NCI-H1694 (cell line): ENCODE results near the gene TSPAN10.
"Not testable (repeated sequence)": the region's sequence is repeated elsewhere in the genome, so short reads cannot be mapped to it uniquely, and the experiment has no call there.

ENCODE experiments used
- DNase-seq: peaks from one replicate; lab custom pipeline; 2025; lab: John Stamatoyannopoulos, UW

TSPAN10 gene

DNA sequence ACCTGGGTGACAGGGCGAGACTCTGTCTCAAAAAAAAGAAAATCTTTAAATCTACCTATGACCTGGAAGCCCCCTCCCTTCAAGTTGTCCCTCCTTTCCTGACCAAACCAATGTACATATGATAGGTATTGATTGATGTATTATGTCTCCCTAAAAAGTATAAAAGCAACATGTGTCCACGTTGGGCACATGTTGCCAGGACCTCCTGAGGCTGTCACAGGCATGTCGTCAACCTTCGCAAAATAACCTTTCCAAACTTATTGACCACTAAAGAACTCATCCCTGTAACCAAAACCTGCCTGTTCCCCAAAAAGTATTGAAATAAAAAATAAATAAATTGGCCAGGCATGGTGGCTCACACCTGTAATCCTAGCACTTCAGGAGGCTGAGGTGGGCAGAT, 25.0 kb downstream of the TSPAN10 start:
- DNase-seq, result no peak

DNA sequence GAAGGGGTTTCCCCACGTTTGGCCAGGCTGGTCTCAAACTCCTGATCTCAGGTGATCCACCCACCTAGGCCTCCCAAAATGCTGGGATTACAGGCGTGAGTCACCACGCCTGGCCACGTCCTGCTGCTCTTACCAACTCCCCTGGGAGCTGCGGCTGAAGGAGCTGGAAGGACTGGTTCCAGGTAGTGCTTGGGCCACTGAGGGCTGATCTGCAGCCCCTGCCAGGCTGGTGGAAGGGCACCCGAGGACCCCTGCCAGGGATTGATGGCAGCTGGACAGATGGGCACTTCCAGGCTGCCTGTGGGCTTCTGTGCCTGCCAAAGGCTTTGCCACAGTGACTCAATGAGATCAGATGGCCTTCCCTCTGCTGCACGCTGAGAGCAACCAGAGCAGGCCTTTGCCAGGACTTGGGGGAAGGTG, 27.1 kb downstream of the TSPAN10 start:
- DNase-seq, result no peak

DNA sequence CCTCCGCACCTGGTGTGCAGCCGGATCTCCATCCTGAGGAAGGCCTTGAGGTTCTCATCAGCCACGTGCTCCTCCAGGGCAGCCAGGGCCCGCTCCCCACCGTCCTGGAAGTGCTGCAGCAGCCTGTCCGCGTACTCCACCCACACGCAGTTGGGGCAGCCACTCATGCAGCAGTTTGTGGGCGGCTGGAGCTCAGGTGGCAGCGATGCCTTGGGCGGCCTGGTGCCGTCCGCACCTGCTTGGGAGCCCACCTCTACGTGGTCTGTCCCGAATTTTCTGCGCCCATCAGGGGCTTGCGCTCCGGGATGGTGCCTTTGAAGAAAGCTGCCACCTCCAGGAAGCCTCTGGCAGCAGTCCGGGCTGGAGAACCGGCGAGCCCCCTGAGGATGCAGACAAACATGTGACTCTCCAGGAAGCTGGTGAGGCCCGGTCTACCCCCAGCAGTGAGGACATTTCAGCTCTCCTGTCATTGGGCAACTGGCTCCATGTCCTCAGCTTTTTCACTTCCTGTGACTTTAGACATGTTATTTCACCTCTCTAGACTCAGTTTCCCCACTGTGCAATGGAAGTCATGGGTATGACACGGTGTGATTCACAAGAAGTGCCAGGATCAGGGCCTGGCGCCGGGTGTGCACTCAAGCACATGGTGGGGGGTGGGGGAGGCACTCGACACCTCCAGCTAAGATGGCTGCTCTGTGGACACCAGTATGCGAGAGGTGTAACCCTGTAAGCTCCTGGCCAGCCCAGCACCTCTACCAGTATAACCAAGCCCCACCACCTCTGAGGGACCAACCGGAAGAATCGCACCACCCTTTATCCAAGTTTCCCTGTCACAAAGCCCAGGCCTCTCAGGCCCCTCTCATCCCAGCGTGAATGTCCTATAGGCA, 28.5 kb downstream of the TSPAN10 start:
- DNase-seq, result no peak

DNA sequence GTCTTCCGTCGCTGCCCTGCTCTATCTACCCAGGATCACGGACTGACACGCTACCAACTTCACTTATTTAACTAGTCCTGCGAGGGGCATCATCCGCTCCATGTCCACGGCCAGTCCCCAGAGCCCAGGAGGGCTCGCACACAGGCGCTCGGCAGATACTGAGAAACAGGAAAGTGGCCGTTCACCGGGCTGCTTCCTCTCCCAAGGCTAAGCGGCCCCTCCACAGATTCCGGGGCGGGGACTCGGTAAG, 29.0 kb downstream of the TSPAN10 start:
- no peak for DNase-seq

DNA sequence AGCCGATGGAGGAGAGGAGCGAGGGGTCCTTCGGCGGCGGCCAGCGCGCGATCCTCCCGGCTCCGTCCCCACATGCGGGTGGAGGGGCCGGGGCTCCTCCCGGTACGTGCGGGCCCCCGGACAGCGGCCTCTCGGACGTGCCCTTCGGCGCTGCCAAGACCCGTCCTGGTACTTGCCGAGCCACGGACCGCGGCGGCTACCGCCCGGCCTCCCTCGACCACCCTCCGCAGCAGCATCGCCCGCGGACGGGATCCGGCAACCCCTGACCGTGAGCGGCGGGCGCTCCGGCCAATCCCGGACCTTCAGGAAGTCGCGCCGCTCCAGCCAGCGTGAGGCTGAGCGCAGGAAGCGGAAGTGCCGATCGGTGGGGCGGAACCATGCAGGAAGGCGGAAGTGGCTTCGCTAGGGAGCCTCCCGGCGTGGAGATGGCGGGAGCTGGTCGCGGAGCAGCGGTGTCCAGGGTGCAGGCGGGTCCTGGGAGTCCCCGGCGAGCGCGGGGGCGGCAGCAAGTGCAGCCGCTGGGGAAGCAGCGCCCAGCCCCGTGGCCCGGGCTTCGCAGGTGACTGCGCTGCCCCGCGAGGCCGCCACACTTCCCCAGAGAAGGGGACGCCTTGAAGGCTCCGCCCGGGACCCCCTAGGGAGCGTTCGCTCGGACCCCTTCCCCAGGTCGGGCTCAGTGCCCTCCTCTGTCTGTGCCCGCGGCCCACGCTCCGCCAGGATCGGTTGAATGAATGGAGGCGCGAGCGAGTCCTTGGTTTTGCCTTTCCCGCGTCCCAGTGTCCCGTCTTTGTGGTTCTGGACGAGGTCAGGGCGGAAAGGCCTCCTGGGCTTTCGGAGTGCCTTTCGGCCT, 29.6 kb downstream of the TSPAN10 start, which contains the start of the genes CCDC137 and OXLD1:
Gene CCDC137, plus strand, starts transcription at position 396 of the 850 bp plus-strand sequence. Its CDS starts 30 bp downstream, at position 426.
Gene OXLD1, minus strand, starts transcription at position 264 of the 850 bp plus-strand sequence. Its CDS starts 28 bp downstream, at position 236.
- peak; percentile 82 for DNase-seq

DNA sequence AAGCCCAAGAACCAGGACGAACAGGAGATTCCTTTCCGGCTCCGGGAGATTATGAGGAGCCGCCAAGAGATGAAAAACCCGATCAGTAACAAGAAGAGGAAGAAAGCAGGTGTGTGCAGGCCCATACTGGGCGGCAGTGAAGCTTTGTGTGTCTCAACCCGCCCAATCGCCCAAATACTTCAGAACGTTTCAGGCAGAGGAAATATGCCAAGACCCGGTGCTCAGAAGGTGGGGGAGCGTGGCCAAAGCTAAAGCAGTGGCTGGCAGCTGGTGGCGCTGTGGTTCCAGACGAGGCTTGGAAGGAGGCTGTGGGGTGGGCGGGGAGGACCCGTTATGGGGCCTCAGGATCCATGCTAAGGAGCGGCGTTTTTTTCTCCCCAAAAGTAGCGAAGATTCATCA, 30.8 kb downstream of the TSPAN10 start:
- DNase-seq, result no peak

DNA sequence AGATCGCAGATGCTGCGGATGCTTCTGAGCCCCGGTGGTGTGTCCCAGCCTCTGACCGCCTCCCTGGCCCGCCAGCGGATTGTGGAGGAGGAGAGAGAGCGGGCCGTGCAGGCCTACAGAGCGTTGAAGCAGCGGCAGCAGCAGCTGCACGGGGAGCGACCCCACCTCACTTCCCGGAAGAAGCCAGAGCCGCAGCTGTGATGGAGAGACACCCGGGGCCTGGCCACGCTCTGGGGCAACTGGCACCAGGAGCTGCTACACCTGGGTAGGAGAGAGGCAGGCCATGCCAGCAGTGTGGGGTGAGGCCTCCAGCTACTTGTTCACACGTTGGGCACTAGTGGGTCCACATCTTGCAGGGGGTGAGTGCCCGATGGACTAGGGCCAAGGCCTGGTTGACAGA, 35.5 kb downstream of the TSPAN10 start:
- DNase-seq, result no peak

DNA sequence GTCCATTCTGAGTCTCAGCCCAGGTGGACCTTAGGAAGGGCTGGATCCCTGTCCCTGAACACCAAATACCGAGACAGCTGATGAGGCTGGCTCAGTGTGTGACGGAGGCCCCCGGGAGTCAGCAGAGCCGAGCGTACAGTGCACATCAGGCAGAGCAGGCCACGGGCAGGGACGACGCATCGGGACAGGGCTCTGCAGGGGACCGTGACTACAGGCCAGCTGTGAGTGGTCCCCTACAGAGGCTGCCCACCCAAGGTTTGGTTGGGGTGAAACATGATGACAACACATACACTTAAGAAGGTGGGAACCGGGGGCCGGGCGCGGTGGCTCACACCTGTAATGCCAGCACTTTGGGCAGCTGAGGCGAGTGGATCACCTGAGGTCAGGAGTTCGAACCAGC, 36.0 kb downstream of the TSPAN10 start:
- DNase-seq, result no peak

DNA sequence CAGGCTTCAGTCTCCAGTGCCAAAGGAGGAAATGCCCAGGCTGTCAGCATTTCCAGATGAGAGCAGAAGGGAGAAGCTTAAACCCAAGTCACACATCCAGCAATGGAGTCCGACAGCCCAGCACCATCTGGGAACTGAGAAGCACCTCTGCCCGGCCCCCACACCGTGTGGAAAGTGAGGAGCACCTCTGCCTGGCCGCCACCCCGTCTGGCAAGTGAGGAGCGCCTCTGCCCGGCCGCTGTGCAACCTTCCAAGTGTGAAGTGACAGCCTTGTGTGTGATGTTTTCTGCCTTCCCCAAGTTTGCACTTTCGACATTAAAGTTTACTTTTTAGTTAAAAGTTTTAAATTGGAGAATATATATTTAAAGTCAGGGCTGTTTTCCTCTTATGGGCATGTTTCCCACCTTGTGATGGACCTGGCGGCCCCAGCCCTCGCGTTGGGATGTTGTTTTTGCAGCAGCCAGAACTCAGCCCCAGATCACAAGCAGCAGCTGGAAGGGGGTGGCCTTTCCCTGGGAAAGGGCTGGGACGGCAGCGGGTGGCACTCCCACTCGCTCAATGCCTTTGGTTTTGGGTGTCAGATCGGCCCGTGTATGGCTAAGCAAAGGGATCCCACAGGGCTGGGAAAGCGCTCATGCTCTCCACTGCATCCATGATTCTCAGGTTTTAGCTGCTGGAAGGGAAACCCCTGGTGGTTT, 36.7 kb downstream of the TSPAN10 start:
- no peak for DNase-seq

DNA sequence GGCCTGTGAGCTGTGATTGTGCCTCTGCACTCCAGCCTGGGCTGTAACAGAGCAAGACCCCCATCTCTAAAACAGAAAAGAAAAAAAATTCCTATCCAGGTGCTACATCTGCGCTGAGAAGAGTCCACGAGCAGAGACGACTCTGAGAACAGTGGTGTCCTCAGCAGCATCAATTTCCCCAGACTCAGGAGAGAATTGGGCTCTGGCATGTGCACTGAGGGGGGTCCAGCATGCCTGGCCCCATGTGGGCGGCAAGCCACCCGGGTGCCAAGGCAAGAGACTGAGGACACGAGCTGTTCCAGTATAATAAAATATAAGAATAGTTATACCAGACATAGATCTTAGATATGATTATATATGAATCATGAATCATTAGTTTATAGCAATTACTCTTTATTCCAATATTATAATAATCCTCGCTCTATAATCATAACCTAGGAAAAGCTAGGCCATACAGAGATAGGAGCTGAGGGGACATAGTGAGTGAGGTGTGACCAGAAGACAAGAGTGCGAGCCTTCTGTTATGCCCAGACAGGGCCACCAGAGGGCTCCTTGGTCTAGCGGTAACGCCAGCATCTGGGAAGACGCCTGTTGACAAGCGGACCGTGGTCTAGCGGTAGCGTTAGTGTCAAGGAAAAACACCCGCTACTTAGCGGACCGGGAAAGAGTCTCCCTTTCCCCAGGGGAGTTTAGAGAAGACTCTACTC, 38.7 kb downstream of the TSPAN10 start:
- not testable (repeated sequence) for DNase-seq

DNA sequence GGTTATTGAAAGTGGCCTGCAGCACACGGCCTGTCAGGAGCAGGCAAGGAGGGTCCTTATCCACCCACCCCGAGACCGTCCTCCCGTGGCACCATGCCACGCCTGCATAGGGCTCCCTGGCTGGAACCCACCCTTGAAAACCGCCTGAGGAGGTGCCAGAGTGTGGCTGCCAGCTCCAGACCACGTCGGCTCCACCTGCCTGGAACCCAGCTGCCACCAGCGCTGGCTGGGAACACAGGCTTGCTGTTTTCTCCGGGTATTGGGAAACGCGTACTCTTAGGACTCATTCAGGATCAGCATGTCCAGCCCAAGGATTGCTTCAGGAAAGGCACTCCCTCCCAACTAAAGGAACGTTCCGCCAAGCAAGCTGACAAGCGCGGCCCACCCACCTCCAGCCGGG, 39.9 kb downstream of the TSPAN10 start:
- DNase-seq, result no peak

DNA sequence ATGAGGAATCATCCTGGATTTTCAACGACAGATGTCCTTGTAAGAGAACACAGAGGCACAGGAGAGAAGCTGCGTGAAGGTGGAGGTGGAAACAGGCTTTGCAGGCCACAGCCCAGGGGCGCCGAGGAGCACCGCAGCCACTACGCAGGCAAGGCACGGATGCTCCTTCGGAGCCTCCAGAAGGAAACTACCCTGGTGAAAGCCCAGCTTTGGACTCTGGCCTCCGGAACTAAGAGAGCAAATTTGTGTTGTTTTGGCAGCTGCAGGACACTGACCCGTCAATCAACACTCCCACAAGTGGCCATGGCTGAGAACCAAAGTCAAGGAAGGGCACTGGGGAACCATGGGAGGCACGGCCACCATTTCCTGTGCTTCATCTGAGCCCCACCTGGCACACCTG, 43.2 kb downstream of the TSPAN10 start:
- DNase-seq, result no peak

DNA sequence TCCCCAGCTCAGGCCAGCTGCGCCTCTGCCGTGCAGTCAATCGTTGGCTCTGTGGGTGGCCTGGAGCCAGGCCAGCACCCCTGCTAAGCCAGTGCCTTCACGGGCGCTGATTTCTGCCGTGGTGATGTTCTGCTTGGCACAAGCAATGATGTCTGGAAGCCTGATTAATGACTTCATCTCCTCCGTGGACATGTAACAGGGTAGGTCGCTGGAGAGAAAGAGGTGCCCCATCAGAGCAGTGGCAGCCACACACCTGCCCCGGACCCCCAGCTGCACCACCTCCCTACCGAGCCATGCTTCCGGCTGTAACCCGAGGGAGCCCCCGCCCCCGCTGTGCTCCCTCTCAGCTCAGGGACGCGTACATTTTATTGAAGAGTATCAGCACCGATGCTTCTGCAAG, 44.7 kb downstream of the TSPAN10 start:
- no peak for DNase-seq

DNA sequence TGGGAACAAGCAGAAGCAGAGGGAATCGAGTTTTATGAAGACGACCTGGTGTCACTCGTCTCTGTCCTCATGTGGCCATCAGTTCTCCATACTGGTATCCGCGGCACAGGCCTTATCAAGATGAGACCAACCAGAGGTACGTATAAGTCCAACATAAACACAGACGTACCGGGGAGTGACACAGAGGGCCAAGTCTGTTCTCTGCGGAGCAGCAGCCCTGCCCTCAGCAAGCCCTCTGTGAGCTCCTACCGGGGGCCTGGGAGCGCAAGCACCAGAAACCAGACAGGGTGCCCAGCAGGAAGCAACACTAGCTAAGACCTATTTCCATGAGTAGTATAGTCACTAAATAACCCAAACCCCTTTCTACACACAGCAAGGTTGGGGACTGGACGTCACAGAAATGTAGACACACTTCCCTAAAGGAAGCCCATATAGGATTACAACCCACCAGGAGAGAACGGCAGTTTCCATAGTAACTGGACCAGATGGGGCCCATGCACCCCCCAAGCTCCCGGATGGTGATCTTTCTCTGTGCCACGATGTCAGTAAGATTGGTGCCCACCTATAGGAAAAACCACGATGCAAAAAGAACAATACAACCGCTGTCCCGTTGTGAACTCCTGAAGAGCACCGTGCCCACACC, 45.7 kb downstream of the TSPAN10 start:
- no peak for DNase-seq

DNA sequence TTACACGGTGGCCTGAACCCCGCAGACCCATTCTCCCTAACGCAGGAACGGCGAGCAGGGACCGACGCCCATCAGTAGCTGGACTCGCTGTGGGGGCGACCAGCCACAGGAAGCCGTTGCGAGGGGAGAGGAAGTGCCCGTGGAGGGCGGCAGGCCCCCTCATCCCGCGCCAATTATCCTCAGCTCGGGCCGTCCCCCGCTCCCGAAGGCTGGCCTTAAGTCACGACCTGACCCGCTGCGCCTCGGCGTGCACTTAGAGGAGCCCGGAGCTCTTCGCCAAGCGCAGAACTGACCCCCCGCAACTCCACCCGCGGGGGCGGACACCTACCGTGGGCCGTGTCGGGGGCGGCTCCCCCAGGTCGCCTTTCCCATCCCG, 46.2 kb downstream of the TSPAN10 start:
- no peak for DNase-seq

DNA sequence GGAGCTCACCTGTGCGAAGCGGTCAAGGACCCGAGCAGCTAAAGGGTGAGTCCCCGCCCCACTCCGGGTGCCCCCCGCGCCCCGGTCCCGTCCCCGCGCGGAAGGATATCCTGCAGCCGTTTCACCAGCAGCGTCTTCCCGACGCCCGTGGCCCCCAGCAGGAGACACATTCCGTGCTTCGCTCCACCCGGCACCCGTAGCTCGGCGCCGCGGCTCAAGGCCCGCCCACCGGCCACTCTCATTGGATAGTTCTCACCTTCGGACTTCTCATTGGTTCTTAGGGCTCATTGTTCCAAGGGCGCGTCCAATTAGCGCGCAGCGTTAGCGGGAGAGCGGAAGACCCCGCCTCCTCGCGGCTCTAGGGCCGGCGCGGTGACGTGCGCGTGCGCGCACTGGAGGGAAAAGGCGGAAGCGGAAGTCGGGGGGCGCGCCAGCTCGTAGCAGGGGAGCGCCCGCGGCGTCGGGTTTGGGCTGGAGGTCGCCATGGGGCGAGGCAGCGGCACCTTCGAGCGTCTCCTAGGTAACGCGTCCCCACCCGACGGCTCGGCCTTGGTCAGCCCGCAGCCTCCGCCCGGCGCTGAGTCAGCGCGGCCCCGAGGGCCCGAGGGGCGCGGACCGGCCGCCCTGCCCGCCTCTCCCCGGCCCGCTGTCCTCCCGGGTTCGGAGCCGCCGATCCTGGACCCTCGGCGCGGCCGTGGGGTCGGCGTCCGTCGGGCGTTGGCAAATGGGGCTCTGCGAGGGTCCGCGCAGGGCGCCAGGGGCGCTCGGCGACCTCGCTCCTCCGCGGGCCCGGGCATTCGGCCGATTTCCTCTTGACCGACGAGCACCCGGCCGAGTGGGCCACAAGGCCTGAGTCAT, 46.8 kb downstream of the TSPAN10 start, which contains the start of the genes ARL16 and HGS:
Gene ARL16, minus strand, starts transcription at position 214 of the 858 bp plus-strand sequence. Its CDS starts 44 bp downstream, at position 170.
Gene HGS, plus strand, starts transcription at position 428 of the 858 bp plus-strand sequence. Its CDS starts 56 bp downstream, at position 484.
- DNase-seq, result peak; percentile 98

DNA sequence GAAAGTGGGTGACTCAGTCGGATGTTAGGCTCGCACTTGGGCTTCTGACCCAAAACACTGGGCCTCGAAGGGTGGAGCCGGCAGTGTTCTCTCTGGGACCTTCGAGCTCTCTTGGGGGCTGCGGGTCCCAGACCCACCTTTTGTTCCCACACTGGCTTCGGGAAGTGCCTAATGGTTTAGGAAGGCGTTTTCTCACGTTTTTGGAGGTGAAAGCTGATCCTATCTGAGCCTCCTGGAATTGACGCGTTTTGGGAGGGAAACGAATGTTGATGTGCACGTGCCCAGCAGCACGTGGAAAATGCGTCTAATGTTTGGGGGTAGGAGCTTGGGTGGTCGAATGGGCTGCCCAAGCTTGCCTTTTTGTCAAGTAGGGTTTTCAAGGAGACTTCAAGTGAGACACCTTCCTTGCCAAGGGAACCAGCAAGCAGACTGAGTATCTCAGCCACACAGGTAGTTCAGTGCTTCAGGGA, 47.5 kb downstream of the TSPAN10 start:
- no peak for DNase-seq

DNA sequence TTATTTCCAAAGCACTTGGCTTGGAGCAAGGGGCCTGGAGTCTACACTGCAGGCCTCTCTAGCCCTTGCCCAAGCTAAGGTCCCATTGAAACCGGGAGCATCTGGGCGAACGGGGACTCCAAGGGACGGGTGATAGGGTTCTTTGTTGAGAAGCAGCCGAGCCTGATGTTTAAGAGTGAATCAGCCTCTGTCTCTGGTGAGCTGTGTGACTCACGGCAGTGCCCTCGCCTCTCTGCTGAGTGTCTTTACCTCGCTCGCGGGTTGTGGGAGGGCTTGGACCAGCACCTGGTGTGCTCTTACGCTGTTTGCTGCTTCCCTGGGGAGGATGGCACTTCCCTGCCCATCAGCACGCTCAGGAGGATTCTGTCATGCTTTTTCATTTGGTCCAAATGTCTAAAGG, 48.1 kb downstream of the TSPAN10 start:
- DNase-seq, result no peak

DNA sequence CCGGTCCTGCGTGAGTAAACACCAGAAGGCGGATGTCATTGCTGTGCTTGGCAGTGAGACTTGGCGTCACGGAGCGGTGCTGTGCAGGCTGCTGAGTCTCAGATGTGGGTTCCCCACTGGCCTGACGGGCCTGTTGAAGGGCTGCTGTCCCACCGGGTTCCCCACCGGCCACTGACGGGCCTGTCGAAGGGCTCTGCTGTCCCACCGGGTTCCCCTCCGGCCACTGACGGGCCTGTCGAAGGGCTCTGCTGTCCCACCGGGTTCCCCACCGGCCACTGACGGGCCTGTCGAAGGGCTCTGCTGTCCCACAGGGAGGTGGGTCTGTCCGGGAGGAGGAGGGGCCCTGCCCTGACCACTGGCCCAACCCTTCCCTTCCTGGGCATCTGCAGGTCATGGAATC, 49.6 kb downstream of the TSPAN10 start:
- no peak for DNase-seq
